SHP77 treated with DMSO at 0.1 percent for 48 hours (cell line): Measurements from ENCODE around the gene TP53BP2.
A peak's percentile ranks its signal among the peaks of the same experiment; 100 is the strongest.
"Not testable (repeated sequence)": the region's sequence is repeated elsewhere in the genome, so short reads cannot be mapped to it uniquely, and the experiment has no call there.

Experiments used
- DNase-seq: peaks from one replicate; lab custom pipeline; 2025; lab: John Stamatoyannopoulos, UW

Gene TP53BP2

DNA sequence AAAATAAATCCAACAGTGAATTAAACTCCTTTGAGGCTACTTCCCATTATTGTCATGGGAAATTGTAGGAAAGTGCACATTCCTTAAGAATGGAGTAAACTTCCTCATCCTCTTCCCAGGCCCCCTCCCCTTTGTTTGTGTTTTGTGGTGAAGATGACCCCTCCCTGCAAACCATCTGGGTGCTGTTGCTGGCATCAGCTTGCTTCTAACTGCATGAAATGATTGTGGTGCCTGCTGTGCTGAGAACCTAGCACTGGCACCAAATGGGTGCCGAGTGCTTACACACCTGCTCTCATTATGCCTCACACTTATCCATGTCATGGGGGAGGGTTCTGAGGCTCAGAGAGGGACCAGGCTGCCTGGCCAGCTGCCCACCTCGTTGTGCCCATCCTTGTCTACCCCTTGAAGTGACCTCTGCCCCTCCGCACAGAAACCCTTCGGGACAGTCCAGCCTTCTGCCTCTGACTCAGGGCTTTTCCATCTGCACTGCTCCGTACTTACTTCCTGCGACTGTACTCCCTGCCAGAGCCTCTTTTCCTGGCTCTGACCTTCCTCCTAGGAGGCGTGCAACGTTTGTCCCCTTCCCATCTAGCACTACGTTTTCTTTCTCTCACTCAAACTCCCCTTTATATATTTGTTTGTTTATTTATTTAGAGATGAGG lies 102.8 kb downstream of the TP53BP2 start:
- DNase-seq = peak; percentile 78

DNA sequence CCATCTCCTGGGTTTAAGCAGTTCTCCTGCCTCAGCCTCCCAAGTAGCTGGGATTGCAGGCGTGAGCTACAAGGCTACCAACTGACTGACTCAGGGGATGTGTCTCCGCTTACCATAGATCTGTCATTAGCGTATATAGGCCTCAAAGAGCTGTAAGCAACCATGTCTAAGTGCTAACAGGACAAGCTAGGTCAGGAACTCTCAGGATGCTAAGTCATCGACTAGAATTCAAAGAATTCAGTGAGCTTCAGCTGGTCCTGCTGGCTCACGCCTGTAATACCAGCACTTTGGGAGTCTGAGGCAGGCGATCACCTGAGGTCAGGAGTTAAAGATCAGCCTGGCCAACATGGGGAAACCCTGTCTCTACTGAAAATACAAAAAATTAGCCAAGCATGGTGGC lies 103.9 kb downstream of the TP53BP2 start:
- DNase-seq = no peak

DNA sequence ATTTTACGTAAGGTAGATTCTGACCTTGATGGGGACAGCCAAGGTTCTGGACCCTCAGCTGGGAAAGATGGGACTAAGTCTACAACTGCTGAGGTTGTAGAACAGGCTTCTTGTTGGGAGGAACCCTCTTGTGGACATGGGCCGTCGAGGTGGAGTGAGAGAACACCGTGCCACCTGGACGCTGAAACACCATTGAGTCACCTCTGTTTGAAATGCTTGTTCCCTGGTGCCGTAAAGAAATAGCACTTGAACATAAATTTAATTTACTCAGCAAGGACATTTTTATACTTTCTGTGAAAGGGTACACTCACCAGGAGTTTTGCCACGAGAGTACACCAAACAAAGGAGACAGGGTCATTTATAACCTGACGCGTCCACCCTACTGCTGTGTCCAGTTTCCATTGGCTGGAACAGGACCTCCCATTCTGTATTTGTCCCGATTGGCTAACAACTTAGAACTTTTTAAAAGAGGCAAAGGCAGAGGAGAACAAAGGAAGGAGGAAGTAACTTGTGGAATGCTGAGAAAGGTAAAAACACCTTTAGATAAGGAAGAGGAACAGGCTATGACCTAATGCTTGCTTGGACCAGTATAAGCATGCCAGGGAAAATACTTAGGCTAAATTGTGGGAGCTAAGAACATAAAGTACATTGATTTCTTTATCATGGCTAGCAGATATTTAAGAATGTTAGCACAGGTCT lies 105.6 kb downstream of the TP53BP2 start:
- DNase-seq = not testable (repeated sequence)

DNA sequence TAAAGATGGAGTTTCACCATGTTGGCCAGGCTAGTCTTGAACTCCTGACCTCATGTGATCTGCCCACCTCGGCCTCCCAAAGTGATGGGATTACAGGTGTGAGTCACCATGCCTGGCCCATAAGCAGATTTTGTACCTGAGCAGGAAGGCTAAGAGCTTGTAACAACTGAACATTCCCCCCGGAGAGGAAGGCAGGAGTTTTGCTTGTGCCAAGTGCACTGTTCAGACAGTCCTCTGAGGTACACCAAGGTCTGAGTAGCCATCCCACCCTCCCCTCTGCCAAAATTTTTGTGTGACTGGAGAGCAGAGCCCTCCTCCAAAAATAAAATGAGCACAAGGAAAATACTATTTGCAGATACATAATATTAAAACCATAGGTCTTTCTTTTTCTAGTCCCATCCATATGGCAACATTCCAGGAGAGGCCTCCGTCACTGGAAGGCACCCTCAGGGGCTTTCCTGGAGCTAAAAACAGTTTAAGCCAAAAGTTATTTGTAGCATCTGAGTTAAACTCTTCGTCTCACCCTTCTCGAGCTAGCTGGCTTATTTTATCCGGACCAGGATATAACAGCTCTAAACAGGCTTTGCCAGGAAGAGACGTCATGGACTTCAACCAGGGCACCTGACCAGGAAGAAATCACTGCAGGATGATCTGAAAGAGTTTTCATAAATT lies 106.2 kb downstream of the TP53BP2 start:
- DNase-seq = no peak

DNA sequence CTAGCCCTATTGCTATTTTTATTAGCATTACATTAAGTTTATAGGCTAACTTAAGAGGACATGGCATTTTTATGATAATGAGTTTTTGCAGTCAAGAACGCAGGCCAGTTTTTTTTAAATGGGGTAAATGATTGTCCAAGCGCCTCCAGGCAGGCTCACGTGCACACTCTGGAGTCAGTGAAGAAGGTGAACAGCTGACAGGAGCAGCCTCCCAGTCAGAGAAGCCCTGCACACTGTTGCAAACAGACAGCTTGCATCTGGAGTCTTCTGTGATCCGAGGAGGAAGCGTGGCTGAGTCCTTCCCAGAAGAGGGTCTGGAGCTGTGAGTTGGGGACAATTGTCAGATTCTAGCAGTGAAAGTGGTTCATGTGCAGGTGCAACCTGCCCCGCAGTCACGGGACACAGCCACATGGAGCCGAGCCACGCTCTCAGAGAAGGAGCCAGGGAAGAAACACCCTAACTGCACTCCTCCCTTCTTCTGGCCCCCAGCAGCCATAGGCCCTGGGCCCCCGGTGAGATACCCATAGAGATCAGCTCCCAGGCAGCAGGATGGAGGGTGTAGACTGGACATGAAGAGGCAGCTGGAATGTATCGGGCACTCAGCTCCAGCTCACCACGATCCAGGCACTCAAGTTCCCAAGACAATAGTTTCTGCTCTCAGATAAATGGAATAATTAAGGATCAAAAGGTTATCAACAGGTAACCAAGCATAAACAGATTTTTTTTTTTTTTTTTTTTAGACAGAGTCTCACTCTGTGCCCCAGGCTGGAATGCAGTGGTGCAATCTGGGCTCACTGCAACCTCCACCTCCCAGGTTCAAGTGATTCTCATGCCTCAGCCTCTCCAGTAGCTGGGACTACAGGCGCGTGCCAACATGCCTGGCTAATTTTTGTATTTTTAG lies 107.0 kb downstream of the TP53BP2 start:
- no peak for DNase-seq

DNA sequence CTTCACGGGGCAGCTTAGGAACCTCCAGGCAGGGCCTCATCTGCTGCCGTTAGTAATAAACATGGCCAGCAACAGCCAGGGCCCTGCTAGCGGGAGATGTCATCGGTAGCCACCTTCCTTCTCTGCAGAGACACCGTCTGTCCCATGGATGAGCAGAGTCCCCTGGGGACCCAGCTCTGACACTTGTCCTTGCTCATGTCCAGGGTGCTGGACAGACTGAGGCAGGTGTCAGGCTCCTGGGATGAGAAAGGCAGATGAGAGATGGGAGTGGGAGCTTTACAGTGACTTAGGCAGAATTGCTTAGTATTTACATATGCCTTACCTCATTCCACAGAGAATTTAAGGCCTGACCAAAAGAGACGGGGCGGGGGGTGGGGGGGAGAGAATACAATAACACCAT lies 108.4 kb downstream of the TP53BP2 start:
- DNase-seq = no peak

DNA sequence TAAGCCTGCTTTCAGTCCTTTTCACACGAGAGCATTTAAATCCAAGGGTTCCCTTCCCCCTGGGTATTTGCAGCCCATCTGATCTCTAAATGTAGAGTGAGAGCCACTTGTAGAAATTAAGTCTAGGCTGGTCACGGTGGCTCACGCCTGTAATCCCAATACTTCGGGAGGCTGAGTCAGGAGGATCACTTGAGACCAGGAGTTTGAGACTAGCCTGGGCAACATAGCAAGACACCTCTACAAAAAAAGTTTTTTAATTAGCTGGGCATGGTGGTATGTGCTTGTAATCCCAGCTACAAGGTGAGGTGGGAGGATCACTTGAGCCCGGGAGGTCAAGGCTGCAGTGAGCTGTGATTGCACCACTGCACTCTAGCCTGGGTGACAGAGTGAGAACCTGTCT lies 109.1 kb downstream of the TP53BP2 start:
- DNase-seq = not testable (repeated sequence)

DNA sequence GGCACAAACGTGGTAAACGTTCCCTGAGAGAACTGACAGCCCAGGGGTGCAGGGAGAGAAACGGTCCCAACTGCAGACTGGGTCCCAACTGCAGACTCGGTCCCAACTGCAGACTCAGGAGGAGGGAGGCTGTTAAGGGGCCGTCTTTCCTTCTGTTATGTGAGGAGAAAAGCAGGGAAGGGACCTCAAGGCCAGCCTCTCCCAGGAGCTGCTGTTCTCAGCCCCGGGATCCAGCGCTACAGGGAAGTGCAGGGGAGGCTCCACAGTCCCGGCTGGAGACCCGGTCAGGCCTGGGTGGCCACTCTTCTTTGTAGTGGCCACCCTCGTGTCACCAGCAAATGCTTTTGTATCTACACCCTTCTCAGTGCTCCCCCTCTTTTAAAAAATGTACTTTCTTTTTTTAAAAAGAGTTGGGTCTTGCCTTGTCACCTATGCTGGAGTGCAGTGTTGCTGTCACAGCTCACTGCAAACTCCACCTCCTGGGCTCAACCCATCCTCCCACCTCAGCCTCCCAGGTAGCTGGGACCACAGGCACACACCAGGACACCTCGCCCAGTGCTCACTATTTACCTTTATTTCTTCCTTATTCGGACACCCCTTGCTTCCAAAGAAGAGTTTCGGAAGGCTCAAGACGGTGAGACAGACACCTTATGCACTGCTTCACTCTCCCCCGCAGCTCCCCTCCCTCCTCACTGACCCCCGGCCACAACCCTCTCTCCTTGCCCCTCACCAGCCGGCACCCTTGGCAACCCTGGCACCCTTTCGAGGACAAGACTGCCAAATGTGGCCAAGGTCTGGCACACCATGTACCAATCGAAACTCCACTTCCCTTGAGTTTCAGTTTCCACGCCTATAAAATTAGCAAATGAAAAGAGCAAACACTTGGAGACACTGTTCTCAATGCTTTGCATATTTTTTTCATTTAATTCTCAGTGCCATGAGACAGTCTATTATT lies 111.6 kb downstream of the TP53BP2 start:
- no peak for DNase-seq

DNA sequence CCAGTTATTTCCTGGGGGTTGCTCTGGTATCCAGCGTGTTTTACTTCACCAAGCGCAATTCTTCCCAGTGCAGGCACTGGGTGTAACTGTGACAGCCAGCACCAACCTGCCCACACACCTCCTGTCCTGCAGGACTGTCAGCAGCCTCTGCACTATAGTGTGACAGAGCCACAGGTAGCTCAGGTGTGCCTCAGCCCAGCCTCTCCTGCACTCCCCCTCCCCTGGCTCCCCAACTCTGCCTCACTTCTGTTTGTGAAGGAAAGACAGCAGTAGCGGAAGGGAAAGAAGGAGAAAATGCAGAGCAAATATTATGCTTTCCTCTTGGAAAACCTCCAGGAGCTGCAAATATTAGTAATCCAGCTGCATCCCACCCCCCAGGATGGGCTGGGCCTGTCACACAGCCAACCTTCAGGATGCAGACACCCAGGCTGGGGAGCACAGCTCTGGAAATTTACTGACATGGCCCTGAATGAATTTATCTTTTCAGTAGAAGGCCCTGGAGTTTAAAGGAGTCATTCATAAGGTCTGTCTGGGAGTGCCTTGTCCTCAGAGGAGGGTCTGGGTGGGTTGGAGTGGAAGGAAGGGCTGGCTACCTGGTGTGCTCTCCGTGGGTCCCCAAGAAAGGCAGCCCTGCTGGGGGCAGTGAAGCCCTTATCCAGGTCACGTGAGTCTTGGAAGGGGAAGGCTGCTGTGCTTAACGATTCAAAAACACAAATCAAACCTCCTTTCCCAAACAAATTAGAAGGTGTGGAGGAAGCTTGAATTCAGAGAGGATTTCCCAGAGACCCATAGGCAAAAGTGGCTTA lies 112.6 kb downstream of the TP53BP2 start:
- no peak for DNase-seq

DNA sequence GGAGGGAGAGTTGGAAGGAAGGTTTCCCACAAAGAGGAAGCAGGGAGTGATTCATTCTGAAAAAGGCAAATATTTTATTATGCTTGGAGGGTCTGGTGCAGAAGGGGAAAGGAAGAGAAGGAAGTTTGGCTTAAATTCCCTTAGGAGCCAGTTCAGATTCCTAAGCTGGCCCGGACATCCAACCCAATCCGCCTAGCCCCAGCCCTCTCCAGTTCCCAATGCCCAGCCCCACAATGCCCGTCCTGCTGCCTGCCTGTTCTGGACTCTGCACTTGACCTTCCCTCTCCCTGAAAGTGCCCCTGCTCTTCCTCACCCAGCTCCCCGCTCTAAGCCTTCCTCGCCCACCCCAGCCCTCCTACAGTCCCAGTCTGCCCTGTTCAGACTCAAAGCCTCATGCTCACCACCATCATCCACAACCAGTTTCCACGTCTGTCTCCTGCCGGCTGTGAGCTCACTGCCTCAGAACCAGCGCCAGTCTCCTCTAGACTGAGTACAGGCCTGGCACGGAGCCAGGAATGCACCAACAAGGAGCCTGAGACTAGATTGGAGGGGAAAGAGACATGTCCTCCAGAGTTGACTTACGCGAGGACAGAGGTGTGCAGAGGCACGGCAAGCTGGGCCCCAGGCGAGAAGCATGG lies 114.5 kb downstream of the TP53BP2 start:
- no peak for DNase-seq

DNA sequence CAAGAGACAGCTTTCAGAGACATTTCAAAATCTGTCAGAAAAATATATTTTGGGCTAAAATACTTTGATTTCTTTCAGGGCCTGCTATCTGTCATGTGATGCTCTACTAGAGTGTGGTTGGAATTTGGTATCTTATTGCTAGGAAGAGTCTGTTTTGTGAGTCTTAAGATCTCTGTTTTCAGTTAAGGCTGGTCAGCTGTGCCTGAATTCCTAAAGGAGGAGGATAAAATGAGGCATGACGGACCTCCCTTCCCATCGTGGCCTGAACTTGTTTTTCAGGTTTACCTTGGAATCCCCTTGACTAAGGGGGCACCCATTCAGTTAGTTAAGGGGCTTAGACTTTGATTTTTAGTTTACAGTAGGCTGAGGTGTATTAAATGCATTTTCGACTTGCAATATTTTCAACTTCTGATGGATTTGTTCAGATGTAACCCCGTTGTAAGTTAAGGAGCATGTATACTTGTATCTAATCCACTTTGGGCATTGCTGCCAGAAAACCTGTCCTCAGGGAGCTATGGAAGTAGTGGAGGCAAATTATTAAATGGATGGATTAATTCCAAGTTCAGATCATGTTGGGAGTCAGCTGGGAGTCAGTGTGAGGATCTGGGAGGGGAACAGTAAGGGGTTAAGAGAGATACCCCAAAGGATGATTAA lies 115.1 kb downstream of the TP53BP2 start:
- no peak for DNase-seq

DNA sequence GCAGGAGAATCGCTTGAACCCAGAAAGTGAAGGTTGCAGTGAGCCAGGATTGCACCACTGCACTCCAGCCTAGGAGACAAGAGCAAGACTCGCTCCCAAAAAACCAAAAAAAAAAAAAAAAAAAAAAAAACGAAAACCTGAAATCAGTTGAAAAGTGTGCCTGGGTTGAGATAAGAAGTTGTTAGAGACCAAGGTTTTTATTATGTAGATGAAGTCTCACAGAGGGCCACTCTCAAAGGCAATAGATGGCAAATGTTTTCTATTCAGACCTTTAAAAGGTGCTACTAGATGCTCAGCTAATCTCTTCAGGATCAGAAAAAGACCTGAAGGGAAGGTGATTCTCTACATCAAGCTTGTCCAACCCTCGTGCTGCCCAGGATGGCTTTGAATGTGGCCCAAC lies 115.8 kb downstream of the TP53BP2 start:
- no peak for DNase-seq
